SK-N-SH (cell line): ENCODE measurements around the gene AKTIP. TPM values are rescaled to one million over a fixed set of nuclear protein-coding genes. Genes with fewer than 3 reads are reported as not detected.
A peak's percentile ranks its signal among the peaks of the same experiment; 100 is the strongest.

ENCODE experiments used
- CTCF ChIA-PET: fragments of 300-600, 350-600 bp; formaldehyde crosslinking; extraction: SDS; loops from one replicate; lab custom pipeline; 2021; lab: Yijun Ruan, JAX
- POLR2A ChIA-PET: fragments of 350-600 bp; sonication (Branson Sonifier 250); formaldehyde crosslinking; extraction: SDS; loops from one replicate; lab custom pipeline; 2020; ENCODE audit warnings: antibody characterized with exemption, inconsistent platforms; lab: Yijun Ruan, JAX
- DNase-seq: peaks from one replicate; pipeline ENCODE4 v3.0.0; 2012
- H2AFZ ChIP-seq: fragments of 200-600 bp; sonication (generic); 2 replicates; pipeline ENCODE4 v1.8.1; 2016; ENCODE audit warnings: antibody characterized with exemption, mild to moderate bottlenecking, low read depth
- H3F3A ChIP-seq: fragments of 200-600 bp; sonication (generic); replicated peaks from 2 replicates; pipeline ENCODE3; 2016; ENCODE audit warnings: antibody characterized with exemption, mild to moderate bottlenecking; ENCODE audit not compliant: insufficient read depth
- H3K27ac ChIP-seq, 2 experiments: fragments of 200-500 bp in 1 of 2; fragments of 200-600 bp in 1 of 2; sonication (Bioruptor generic) in 1 of 2; sonication (generic), shearing (Covaris generic) in 1 of 2; 2 replicates each; pipeline versions ENCODE4 v1.5.1 to v1.6.1; 2014 to 2016; ENCODE audit warnings: low read depth in 2 of 2, inconsistent platforms in 1 of 2, low read length in 1 of 2, mild to moderate bottlenecking in 1 of 2, mixed read lengths in 1 of 2
- H3K27me3 ChIP-seq: fragments of 200-600 bp; sonication (generic), shearing (Covaris generic); 2 replicates; pipeline ENCODE4 v1.6.1; 2016; ENCODE audit warnings: mixed run types; ENCODE audit not compliant: insufficient read depth
- H3K36me3 ChIP-seq, 2 experiments: fragments of 200-500 bp in 1 of 2; fragments of 200-600 bp in 1 of 2; sonication (Bioruptor generic) in 1 of 2; sonication (generic) in 1 of 2; replicated peaks in 1 of 2; 2 replicates each; pipeline versions ENCODE3 to v1.5.1; 2014 to 2016; ENCODE audit warnings: low read length in 1 of 2, mild to moderate bottlenecking in 1 of 2; ENCODE audit not compliant: insufficient read depth in 2 of 2, control insufficient read depth in 1 of 2
- H3K4me1 ChIP-seq, 2 experiments: fragments of 200-500 bp in 1 of 2; fragments of 200-600 bp in 1 of 2; sonication (Bioruptor generic) in 1 of 2; sonication (generic), shearing (Covaris generic) in 1 of 2; 2 replicates each; pipeline versions ENCODE4 v1.5.1 to v1.6.1; 2014 to 2016; ENCODE audit warnings: low read depth in 1 of 2, low read length in 1 of 2, mixed run types in 1 of 2; ENCODE audit not compliant: insufficient read depth in 2 of 2, control insufficient read depth in 1 of 2
- H3K4me2 ChIP-seq: fragments of 200-600 bp; sonication (generic), shearing (Covaris generic); 2 replicates; pipeline ENCODE4 v1.6.1; 2017; ENCODE audit warnings: mixed run types
- H3K4me3 ChIP-seq, 2 experiments: fragments of 200-500 bp in 1 of 2; fragments of 200-600 bp in 1 of 2; sonication (Bioruptor generic) in 1 of 2; sonication (generic), shearing (Covaris generic) in 1 of 2; 2 replicates each; pipeline versions ENCODE4 v1.5.1 to v1.8.1; 2014 to 2016; ENCODE audit warnings: low read depth in 2 of 2, inconsistent platforms in 1 of 2, low read length in 1 of 2, mild to moderate bottlenecking in 1 of 2, mixed read lengths in 1 of 2, moderate library complexity in 1 of 2
- H3K79me2 ChIP-seq: fragments of 200-600 bp; sonication (generic); 2 replicates; pipeline ENCODE4 v1.8.1; 2017; ENCODE audit warnings: mild to moderate bottlenecking; ENCODE audit not compliant: insufficient read depth
- H3K9ac ChIP-seq: fragments of 200-600 bp; sonication (generic); 2 replicates; pipeline ENCODE4 v1.6.1; 2017; ENCODE audit warnings: mixed run types
- H3K9me2 ChIP-seq: fragments of 200-600 bp; sonication (generic); 2 replicates; pipeline ENCODE4 v1.6.1; 2017; ENCODE audit warnings: mixed run types
- H3K9me3 ChIP-seq: fragments of 200-600 bp; sonication (generic); 2 replicates; pipeline ENCODE4 v1.6.1; 2017; ENCODE audit warnings: mixed run types, mild to moderate bottlenecking, moderate library complexity
- H4K20me1 ChIP-seq: fragments of 200-600 bp; sonication (generic); 2 replicates; pipeline ENCODE4 v1.6.1; 2017; ENCODE audit warnings: mild to moderate bottlenecking, mixed run types; ENCODE audit not compliant: insufficient read depth
- CHD2 ChIP-seq: fragments of 150-350 bp; IDR thresholded peaks from 2 replicates; pipeline ENCODE4 v1.6.1; 2018; ENCODE audit warnings: low read length; ENCODE audit not compliant: partially characterized antibody
- EP300 ChIP-seq, 2 experiments: IDR thresholded peaks; 2 replicates each; pipeline versions ENCODE4 v1.4.0 to v1.6.1; 2012; ENCODE audit warnings: borderline replicate concordance in 1 of 2, low read depth in 1 of 2, low read length in 1 of 2
- FOSL2 ChIP-seq: IDR thresholded peaks from 2 replicates; pipeline ENCODE4 v1.4.0; 2012; ENCODE audit warnings: low read depth, mild to moderate bottlenecking, moderate library complexity, borderline replicate concordance
- FOXM1 ChIP-seq: IDR thresholded peaks from 2 replicates; pipeline ENCODE4 v1.4.0; 2012; ENCODE audit warnings: low read depth, mild to moderate bottlenecking
- JUND ChIP-seq: IDR thresholded peaks from 2 replicates; pipeline ENCODE4 v1.4.0; 2012
- MEF2A ChIP-seq: IDR thresholded peaks from 2 replicates; pipeline ENCODE4 v1.4.0; 2012; ENCODE audit warnings: low read depth, borderline replicate concordance
- NRF1 ChIP-seq: IDR thresholded peaks from 2 replicates; pipeline ENCODE4 v1.6.1; 2012; ENCODE audit warnings: low read depth, mild to moderate bottlenecking, low read length
- POLR2AphosphoS5 ChIP-seq: IDR thresholded peaks from 2 replicates; pipeline ENCODE4 v1.6.1; 2012; ENCODE audit warnings: low read depth, low read length
- RAD21 ChIP-seq: IDR thresholded peaks from 2 replicates; pipeline ENCODE4 v1.6.1; 2012; ENCODE audit warnings: mild to moderate bottlenecking, low read length
- RCOR1 ChIP-seq: fragments of 150-350 bp; IDR thresholded peaks from 2 replicates; pipeline ENCODE4 v1.6.1; 2017; ENCODE audit warnings: antibody characterized with exemption, low read length
- SIN3A ChIP-seq: IDR thresholded peaks from 2 replicates; pipeline ENCODE4 v1.6.1; 2012; ENCODE audit warnings: low read depth, mild to moderate bottlenecking, low read length, moderate library complexity, borderline replicate concordance
- TAF1 ChIP-seq: IDR thresholded peaks from 2 replicates; pipeline ENCODE4 v1.6.1; 2012; ENCODE audit warnings: low read depth, mild to moderate bottlenecking, low read length, moderate library complexity, borderline replicate concordance
- TCF12 ChIP-seq: IDR thresholded peaks from 2 replicates; pipeline ENCODE4 v1.4.0; 2012
- TEAD4 ChIP-seq: IDR thresholded peaks from 2 replicates; pipeline ENCODE4 v1.4.0; 2012; ENCODE audit warnings: mild to moderate bottlenecking, borderline replicate concordance; ENCODE audit not compliant: insufficient read depth
- WGBS: methylation state at CpG from one replicate; pipeline ENCODE4 v1.1.6; 2017; ENCODE audit warnings: low lambda C conversion rate; 5-methylcytosine and 5-hydroxymethylcytosine counted together
- polyA plus RNA-seq, 3 experiments: library from polyadenylated mRNA; depleted of rRNA; stranded (reverse); fragments of >200 nt; gene quantifications; 2 replicates each; pipeline ENCODE4 v1.2.3, GENCODE V29; 2012
- TF ChIP-seq, protein P1 (sequence below): fragments of 200-600 bp; sonication (generic); IDR thresholded peaks from 2 replicates; pipeline ENCODE4 v1.6.1; 2017; ENCODE audit warnings: antibody characterized with exemption, mild to moderate bottlenecking, moderate library complexity
- TF ChIP-seq, protein P2 (sequence below): IDR thresholded peaks from 2 replicates; pipeline ENCODE4 v1.4.0; 2012; ENCODE audit warnings: low read depth, borderline replicate concordance
- TF ChIP-seq, protein P3 (sequence below): fragments of 150-350 bp; IDR thresholded peaks from 2 replicates; pipeline ENCODE4 v1.6.1; 2017; ENCODE audit warnings: antibody characterized with exemption, low read length, low read depth, borderline replicate concordance
- TF ChIP-seq, protein P4 (sequence below): fragments of 150-350 bp; IDR thresholded peaks from 2 replicates; pipeline ENCODE4 v1.6.1; 2016; ENCODE audit warnings: mild to moderate bottlenecking, low read depth, low read length
- TF ChIP-seq, protein P5 (sequence below): IDR thresholded peaks from 2 replicates; pipeline ENCODE4 v1.4.0; 2012; ENCODE audit warnings: low read depth, borderline replicate concordance

Gene AKTIP
- polyA plus RNA-seq, 1 of the 3 experiments (the other 2 are of a cell fraction), result 21.0 TPM

DNA sequence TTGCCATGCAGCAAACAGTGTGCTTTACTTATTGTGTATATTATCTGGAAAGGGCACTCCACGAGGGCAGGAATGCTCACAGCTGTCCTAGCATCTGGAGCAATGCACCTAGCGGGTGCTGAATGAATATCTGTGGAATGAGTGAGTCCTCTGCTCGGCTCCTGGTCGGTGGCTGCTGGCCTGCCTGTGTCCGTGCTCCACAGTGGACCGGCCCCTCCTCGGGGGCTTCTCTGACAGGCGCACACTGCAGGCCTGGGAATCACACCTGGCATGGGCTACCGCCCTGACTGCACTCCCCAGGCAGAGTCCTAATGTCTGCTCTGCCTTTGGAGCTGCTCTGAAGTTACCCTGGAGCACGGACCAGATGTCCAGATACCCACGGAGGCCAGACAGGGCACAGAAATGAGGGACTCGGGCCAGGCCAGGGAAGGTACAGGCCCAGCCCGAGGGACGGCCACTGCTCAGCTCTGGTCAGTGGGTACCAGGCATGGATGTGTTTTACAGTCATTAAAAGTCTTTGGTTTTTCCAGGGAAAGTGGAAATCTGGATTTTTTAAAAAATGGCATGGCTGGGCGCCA, 21.1 kb upstream of the AKTIP start:
- 49% methylated on average over 15 of the region's 15 CpGs for WGBS
- CTCF ChIA-PET, result interaction anchor here (1.1 kb wide), 2 partner anchors 14 to 26 kb away, joined by 3 to 7 read pairs; no protein-coding TSS in a partner anchor

DNA sequence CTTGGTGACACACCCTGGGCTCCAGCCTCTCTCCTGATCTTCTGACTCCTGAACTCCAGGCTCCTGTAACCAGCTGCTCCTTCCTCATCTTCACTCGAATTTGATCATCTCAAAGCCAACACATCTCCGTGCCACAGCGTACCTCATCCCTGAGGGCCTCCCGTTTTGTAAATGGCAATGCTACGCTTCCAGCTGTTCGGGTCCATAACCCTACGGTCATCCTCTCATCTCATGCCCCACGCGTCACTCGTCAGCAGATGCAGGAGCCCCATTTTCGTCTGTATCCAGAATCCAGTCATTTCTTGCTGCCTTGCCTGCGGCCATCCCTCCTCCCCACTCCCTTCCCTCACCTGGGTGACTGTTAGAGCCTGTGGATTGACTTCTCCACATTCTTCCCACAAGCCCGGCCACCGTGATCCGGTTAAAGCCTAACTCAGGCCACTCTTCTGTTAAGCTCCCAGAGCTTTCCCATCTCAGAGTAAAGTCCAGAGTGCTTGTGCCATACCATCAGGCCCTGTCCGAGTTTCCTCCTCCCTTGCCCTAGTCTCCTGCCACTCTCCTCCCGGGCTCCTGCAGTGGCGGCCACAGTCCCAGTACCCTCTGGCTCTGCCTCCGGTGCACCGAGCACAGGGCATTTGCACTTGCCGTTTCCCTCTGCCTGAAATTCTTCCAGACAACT, 20.3 kb upstream of the AKTIP start:
- no peak for DNase-seq
- CTCF ChIA-PET, result interaction anchor here (1.5 kb wide), 1 partner anchor 11 kb away, joined by 4 read pairs; no protein-coding TSS in a partner anchor
- no peaks in the 10 kb centered on the region for H3F3A ChIP-seq
- H3K79me2 ChIP-seq, result no peaks in the 10 kb centered on the region
- H3K9ac ChIP-seq, result no peak overlapping the region
- POLR2A ChIA-PET, result no interaction called here
- H3K9me3 ChIP-seq, result no peaks in the 10 kb centered on the region
- H3K4me1 ChIP-seq, result peaks cover 0 to 5% of the 10 kb centered on the region in 2 experiments; a peak in 1 of 4 replicates
- no peak overlapping the region for H3K4me2 ChIP-seq
- TF ChIP-seq, protein P1, sequence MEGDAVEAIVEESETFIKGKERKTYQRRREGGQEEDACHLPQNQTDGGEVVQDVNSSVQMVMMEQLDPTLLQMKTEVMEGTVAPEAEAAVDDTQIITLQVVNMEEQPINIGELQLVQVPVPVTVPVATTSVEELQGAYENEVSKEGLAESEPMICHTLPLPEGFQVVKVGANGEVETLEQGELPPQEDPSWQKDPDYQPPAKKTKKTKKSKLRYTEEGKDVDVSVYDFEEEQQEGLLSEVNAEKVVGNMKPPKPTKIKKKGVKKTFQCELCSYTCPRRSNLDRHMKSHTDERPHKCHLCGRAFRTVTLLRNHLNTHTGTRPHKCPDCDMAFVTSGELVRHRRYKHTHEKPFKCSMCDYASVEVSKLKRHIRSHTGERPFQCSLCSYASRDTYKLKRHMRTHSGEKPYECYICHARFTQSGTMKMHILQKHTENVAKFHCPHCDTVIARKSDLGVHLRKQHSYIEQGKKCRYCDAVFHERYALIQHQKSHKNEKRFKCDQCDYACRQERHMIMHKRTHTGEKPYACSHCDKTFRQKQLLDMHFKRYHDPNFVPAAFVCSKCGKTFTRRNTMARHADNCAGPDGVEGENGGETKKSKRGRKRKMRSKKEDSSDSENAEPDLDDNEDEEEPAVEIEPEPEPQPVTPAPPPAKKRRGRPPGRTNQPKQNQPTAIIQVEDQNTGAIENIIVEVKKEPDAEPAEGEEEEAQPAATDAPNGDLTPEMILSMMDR, result no peak
- TF ChIP-seq, protein P2, sequence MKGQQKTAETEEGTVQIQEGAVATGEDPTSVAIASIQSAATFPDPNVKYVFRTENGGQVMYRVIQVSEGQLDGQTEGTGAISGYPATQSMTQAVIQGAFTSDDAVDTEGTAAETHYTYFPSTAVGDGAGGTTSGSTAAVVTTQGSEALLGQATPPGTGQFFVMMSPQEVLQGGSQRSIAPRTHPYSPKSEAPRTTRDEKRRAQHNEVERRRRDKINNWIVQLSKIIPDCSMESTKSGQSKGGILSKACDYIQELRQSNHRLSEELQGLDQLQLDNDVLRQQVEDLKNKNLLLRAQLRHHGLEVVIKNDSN, result no peak
- TF ChIP-seq, protein P3, sequence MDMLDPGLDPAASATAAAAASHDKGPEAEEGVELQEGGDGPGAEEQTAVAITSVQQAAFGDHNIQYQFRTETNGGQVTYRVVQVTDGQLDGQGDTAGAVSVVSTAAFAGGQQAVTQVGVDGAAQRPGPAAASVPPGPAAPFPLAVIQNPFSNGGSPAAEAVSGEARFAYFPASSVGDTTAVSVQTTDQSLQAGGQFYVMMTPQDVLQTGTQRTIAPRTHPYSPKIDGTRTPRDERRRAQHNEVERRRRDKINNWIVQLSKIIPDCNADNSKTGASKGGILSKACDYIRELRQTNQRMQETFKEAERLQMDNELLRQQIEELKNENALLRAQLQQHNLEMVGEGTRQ, result no peak
- TF ChIP-seq POLR2AphosphoS5 (no peak), RCOR1 (no peak), SIN3A (no peak), FOSL2 (no peak), JUND (no peak), TAF1 (no peak), EP300 (IDR thresholded peaks at IDR 0.05; ENCODE audit: borderline replicate concordance in 1 of 2, low read depth in 1 of 2, low read length in 1 of 2) (no peak), TCF12 (no peak), RAD21 (no peak), FOXM1 (no peak), CHD2 (no peak), TEAD4 (no peak)
- TF ChIP-seq, protein P4, sequence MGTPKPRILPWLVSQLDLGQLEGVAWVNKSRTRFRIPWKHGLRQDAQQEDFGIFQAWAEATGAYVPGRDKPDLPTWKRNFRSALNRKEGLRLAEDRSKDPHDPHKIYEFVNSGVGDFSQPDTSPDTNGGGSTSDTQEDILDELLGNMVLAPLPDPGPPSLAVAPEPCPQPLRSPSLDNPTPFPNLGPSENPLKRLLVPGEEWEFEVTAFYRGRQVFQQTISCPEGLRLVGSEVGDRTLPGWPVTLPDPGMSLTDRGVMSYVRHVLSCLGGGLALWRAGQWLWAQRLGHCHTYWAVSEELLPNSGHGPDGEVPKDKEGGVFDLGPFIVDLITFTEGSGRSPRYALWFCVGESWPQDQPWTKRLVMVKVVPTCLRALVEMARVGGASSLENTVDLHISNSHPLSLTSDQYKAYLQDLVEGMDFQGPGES, result no peak
- TF ChIP-seq, protein P5, sequence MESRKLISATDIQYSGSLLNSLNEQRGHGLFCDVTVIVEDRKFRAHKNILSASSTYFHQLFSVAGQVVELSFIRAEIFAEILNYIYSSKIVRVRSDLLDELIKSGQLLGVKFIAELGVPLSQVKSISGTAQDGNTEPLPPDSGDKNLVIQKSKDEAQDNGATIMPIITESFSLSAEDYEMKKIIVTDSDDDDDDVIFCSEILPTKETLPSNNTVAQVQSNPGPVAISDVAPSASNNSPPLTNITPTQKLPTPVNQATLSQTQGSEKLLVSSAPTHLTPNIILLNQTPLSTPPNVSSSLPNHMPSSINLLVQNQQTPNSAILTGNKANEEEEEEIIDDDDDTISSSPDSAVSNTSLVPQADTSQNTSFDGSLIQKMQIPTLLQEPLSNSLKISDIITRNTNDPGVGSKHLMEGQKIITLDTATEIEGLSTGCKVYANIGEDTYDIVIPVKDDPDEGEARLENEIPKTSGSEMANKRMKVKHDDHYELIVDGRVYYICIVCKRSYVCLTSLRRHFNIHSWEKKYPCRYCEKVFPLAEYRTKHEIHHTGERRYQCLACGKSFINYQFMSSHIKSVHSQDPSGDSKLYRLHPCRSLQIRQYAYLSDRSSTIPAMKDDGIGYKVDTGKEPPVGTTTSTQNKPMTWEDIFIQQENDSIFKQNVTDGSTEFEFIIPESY, result no peak
- no peaks in the 10 kb centered on the region for H3K36me3 ChIP-seq
- H3K27me3 ChIP-seq, result no peaks in the 10 kb centered on the region; the same call in 1 of the 2 replicates
- H3K27ac ChIP-seq, result no peak overlapping the region
- no peak overlapping the region for H2AFZ ChIP-seq
- WGBS, result 69% methylated on average over 21 of the region's 21 CpGs
- no peak overlapping the region for H3K4me3 ChIP-seq
- H3K9me2 ChIP-seq, result no peaks in the 10 kb centered on the region
- no peaks in the 10 kb centered on the region for H4K20me1 ChIP-seq

More for the DNA sequence above, 21.1 kb upstream of the AKTIP start:
- Histone ChIP-seq H3F3A (no peaks in the 10 kb centered on the region), H3K79me2 (no peaks in the 10 kb centered on the region), H4K20me1 (no peaks in the 10 kb centered on the region), H2AFZ (no peak overlapping the region), H3K4me2 (no peak overlapping the region), H3K9me2 (no peaks in the 10 kb centered on the region), H3K27me3 (no peaks in the 10 kb centered on the region; the same call in 1 of the 2 replicates), H3K27ac (no peak overlapping the region; a peak in 1 of 4 replicates), H3K36me3 (no peaks in the 10 kb centered on the region), H3K4me1 (peaks cover 0 to 7% of the 10 kb centered on the region in 2 experiments; a peak in 1 of 4 replicates), H3K9ac (no peak overlapping the region), H3K9me3 (no peaks in the 10 kb centered on the region), H3K4me3 (no peak overlapping the region)
- POLR2A ChIA-PET, result no interaction called here
- no peak for TF ChIP-seq MEF2A
- TF ChIP-seq NRF1, result no peak
- TF ChIP-seq FOSL2, result no peak
- TF ChIP-seq TAF1, result no peak
- no peak for TF ChIP-seq JUND
- peak; percentile 30 for DNase-seq
